Skeletal muscle tissue (tissue), 4 donors: ENCODE results near the gene RAPGEF2. TPM values are rescaled to one million over a fixed set of nuclear protein-coding genes. Genes with fewer than 3 reads are reported as not detected.

Source experiments
- H3K27ac ChIP-seq: one replicate; pipeline ENCODE4 v1.7.0; 2013; ENCODE audit warnings: mild to moderate bottlenecking, low read depth, low read length, inconsistent platforms
- H3K27me3 ChIP-seq, 3 donors: one replicate each; pipeline ENCODE4 v1.7.0; 2013; ENCODE audit warnings: low read length in 3 of 3; ENCODE audit not compliant: control insufficient read depth in 3 of 3, insufficient read depth in 3 of 3
- H3K36me3 ChIP-seq, 3 donors: one replicate each; pipeline ENCODE4 v1.7.0; 2013; ENCODE audit warnings: low read length in 3 of 3; ENCODE audit not compliant: control insufficient read depth in 3 of 3, insufficient read depth in 3 of 3
- H3K4me1 ChIP-seq, 3 donors: one replicate each; pipeline ENCODE4 v1.7.0; 2013; ENCODE audit warnings: low read length in 3 of 3, mild to moderate bottlenecking in 3 of 3; ENCODE audit not compliant: control insufficient read depth in 3 of 3, insufficient read depth in 3 of 3
- H3K4me3 ChIP-seq, 3 donors: one replicate each; pipeline ENCODE4 v1.7.0; 2013; ENCODE audit warnings: low read length in 3 of 3
- H3K9ac ChIP-seq, 3 donors: one replicate each; pipeline ENCODE4 v1.7.0; 2013; ENCODE audit warnings: low read length in 3 of 3, mild to moderate bottlenecking in 3 of 3, moderate library complexity in 2 of 3, low read depth in 1 of 3
- H3K9me3 ChIP-seq, 3 donors: one replicate each; pipeline ENCODE4 v1.7.0; 2013; ENCODE audit warnings: low read length in 3 of 3; ENCODE audit not compliant: control insufficient read depth in 3 of 3
- total RNA-seq: library from RNA; depleted of rRNA; stranded (reverse); fragments of >200 nt; gene quantifications from one replicate; pipeline ENCODE4 v1.2.3, GENCODE V29; 2014
- donor health status: Osteomylitis.

The RAPGEF2 gene
- total RNA-seq, 1 donor from 2014 or later = 46.4 TPM

DNA sequence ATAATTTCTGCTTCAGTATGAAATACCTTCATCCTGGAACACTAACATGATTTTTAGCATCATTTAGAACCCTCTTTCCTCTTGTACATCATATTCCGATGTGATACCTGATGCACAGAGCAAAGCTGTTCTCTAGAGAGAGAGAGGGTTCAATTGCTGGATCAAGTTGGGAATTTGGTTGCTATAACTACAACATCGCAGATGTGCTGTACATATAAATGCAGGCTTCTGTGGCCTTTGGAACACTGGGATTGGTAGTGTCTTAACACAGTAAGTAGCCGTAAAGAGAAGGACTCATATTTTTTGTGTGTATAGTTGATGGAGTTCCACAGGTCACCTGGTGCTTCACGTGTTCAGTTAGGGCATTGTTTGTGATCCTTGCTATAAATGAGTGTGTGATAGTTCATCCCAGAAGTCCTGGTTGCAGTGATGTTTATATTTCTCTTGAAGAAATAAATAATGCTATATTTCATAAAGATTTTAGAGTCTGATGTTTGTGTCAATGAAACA lies 119.2 kb downstream of the RAPGEF2 start:
- H3K4me1 ChIP-seq = peaks cover 17 to 21% (median 18%) of the 10 kb centered on the region in 3 donors
- H3K9ac ChIP-seq = no peak overlapping the region
- no peaks in the 10 kb centered on the region for H3K36me3 ChIP-seq
- H3K9me3 ChIP-seq = no peaks in the 10 kb centered on the region
- H3K4me3 ChIP-seq = no peak overlapping the region
- no peak overlapping the region for H3K27ac ChIP-seq
- no peaks in the 10 kb centered on the region for H3K27me3 ChIP-seq

DNA sequence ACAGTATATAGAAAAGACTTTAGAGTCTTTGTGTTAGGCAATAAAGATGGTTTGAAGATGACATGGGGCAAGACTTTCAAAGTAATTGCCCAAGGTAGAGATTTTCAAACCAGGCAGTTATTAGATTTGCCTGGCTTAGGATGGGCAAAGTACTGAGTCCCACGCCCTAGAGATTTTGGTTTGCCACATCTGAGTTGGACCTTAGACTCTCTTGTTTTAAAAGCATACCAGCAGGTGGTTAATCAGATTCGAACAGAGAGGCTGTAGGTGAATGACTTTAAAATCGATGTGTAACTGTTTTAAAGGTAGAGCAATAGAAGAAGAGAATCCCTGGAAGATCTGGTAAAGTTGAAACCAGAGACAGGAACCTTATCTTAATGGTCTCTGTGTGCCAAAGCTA lies 121.5 kb downstream of the RAPGEF2 start:
- no peak overlapping the region for H3K4me3 ChIP-seq
- H3K9ac ChIP-seq = no peak overlapping the region
- peaks cover 23 to 26% (median 25%) of the 10 kb centered on the region in 3 donors for H3K4me1 ChIP-seq
- no peaks in the 10 kb centered on the region for H3K36me3 ChIP-seq
- no peaks in the 10 kb centered on the region for H3K27me3 ChIP-seq
- H3K27ac ChIP-seq = no peak overlapping the region
- H3K9me3 ChIP-seq = no peaks in the 10 kb centered on the region

GRCh38 chr4:159227378-159227777 lies 124.5 kb downstream of the RAPGEF2 start:
- H3K36me3 ChIP-seq = no peaks in the 10 kb centered on the region
- H3K9me3 ChIP-seq = no peaks in the 10 kb centered on the region
- no peaks in the 10 kb centered on the region for H3K27me3 ChIP-seq
- H3K27ac ChIP-seq = peak overlapping the region; percentile 89
- peak overlapping the region; percentile 62 to 83 (median 68) for H3K4me3 ChIP-seq
- H3K4me1 ChIP-seq = peaks cover 8 to 17% (median 13%) of the 10 kb centered on the region in 3 donors
- H3K9ac ChIP-seq = peak overlapping the region; percentile 79 to 87 (median 81)

DNA sequence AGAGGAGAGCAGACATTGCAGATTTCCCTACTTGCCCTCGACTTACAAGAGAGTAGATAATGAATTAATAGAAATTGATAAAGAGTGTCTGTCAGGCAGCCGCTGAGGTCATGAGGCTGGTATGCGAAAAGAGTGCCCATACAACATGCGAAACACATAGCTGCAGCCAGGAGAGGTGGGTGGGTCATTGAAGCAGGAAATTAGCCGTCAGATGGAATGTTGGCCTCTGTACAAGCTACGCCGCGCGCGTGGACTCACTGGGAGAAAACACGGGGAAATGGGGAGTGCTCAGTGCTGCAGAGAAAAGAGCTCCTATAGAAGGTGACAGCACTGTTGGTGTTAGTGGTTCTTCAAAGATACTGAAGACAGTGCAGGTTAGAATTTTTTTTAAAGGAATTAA lies 125.1 kb downstream of the RAPGEF2 start:
- Histone ChIP-seq H3K36me3 (no peaks in the 10 kb centered on the region), H3K4me3 (peak overlapping the region; percentile 62 to 83 (median 68)), H3K9ac (peak overlapping the region; percentile 79 to 87 (median 81)), H3K4me1 (peaks cover 8 to 17% (median 14%) of the 10 kb centered on the region in 3 donors), H3K27me3 (no peaks in the 10 kb centered on the region), H3K27ac (peak overlapping the region; percentile 89), H3K9me3 (no peaks in the 10 kb centered on the region)

GRCh38 chr4:159229164-159229563 lies 126.3 kb downstream of the RAPGEF2 start:
- H3K4me3 ChIP-seq = peak overlapping the region; percentile 46 to 83 (median 64)
- H3K9me3 ChIP-seq = no peaks in the 10 kb centered on the region
- H3K27ac ChIP-seq = peak overlapping the region; percentile 36
- H3K4me1 ChIP-seq = peaks cover 8 to 18% (median 17%) of the 10 kb centered on the region in 3 donors
- H3K9ac ChIP-seq = peak overlapping the region; percentile 79 to 87 (median 81)
- no peaks in the 10 kb centered on the region for H3K27me3 ChIP-seq
- no peaks in the 10 kb centered on the region for H3K36me3 ChIP-seq

- Histone ChIP-seq H3K9ac (no peak overlapping the region), H3K27me3 (no peaks in the 10 kb centered on the region), H3K4me1 (peaks cover 7 to 22% (median 17%) of the 10 kb centered on the region in 3 donors), H3K36me3 (no peaks in the 10 kb centered on the region), H3K4me3 (no peak overlapping the region), H3K27ac (no peak overlapping the region), H3K9me3 (no peaks in the 10 kb centered on the region)
Measured at GRCh38 chr4:159232465-159233106, 129.7 kb downstream of the RAPGEF2 start.

DNA sequence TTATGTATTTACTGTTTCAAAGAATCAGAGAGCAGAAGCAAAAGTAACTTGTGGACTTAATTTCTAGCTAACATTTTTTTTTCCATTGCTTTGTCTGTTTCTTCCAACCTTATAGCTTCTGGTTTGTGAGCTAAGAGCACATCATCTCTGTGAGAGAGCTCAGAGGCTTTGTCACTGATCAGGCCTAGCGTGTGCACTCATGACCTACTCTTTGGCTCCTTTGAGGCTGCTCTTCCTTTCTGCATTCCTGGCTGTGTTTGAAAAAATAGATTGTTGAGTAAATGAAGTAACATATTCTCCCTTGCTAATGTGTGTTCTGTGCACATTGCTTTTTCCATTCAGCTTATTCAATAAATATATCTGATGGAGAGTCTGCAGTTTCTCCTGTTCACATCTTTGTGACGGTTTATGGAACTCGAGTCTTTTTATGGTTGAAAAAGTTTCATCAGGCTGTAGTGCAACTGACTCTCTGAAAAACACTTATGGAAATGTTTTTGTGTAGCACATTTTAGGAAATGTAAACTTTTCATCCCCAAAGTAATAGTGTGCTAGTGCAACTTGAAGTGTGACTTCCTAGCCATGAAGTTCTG lies 133.0 kb downstream of the RAPGEF2 start:
- Histone ChIP-seq H3K9ac (no peak overlapping the region), H3K27ac (peak overlapping the region; percentile 34), H3K4me1 (peaks cover 2 to 19% (median 8%) of the 10 kb centered on the region in 3 donors), H3K4me3 (no peak overlapping the region), H3K36me3 (no peaks in the 10 kb centered on the region), H3K9me3 (no peaks in the 10 kb centered on the region), H3K27me3 (no peaks in the 10 kb centered on the region)

DNA sequence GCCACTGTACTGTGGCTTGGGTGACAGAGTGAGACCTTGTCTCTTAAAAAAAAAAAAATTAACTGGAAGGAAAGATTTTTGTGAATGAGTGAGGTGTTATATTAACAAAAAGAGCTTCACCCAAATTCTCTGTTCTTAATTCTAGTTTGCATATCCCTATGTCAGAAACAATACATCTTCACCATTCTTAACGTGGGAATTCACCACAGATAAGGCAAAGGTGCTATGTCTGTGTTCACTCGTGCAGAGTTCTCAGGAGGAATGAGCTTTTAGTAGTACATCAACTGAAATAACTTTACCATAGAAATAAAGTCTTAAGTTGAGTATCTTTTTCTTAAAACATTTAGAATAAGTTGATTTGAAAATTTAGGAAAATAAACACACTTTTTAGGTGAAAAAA lies 135.1 kb downstream of the RAPGEF2 start:
- Histone ChIP-seq H3K9me3 (no peaks in the 10 kb centered on the region), H3K27ac (no peak overlapping the region), H3K4me1 (peaks cover 2 to 16% (median 8%) of the 10 kb centered on the region in 3 donors), H3K4me3 (no peak overlapping the region), H3K27me3 (no peaks in the 10 kb centered on the region), H3K9ac (no peak overlapping the region), H3K36me3 (no peaks in the 10 kb centered on the region)

GRCh38 chr4:159238631-159239030 lies 135.8 kb downstream of the RAPGEF2 start:
- no peak overlapping the region for H3K4me3 ChIP-seq
- H3K36me3 ChIP-seq = peaks cover 0 to 3% (median 0%) of the 10 kb centered on the region in 3 donors
- peak overlapping the region in 1 of 3 donors; percentile 30 for H3K9ac ChIP-seq
- H3K4me1 ChIP-seq = peaks cover 2 to 12% (median 8%) of the 10 kb centered on the region in 3 donors
- no peaks in the 10 kb centered on the region for H3K27me3 ChIP-seq
- H3K27ac ChIP-seq = no peak overlapping the region
- H3K9me3 ChIP-seq = no peaks in the 10 kb centered on the region

DNA sequence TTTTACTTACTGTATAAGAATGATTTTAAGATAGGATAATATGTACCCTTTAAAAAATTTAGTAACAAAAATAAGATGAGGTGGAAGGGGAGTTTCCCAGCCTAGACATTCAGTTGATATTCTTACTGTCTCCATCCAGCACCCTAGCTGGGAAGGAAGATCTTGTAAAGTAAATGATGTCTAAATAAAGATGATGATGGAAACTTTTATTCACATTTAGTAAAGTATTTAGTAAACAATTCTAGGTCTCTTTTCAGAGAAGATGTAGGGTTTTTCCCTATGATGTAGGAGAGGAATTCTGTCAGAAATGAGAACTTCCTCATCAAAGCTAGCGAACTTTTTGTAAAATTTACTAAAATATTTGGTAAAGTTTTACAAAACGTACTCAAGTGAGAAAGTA lies 136.8 kb downstream of the RAPGEF2 start:
- Histone ChIP-seq H3K4me3 (no peak overlapping the region), H3K4me1 (peaks cover 2 to 12% (median 8%) of the 10 kb centered on the region in 3 donors), H3K9ac (no peak overlapping the region), H3K27ac (no peak overlapping the region), H3K36me3 (peaks cover 0 to 5% (median 0%) of the 10 kb centered on the region in 3 donors), H3K9me3 (no peaks in the 10 kb centered on the region), H3K27me3 (no peaks in the 10 kb centered on the region)
